ENCODE data around the gene DLGAP1.

DLGAP1 gene

GRCh38 chr18:3649633-3650426 is 805.3 kb downstream of the DLGAP1 start:
- no peak for DNase-seq

GRCh38 chr18:3649135-3649632 is 805.9 kb downstream of the DLGAP1 start:
- no peak for DNase-seq

GRCh38 chr18:3648641-3649040 is 806.5 kb downstream of the DLGAP1 start:
- DNase-seq: no peak

GRCh38 chr18:3648200-3648599 is 806.9 kb downstream of the DLGAP1 start:
- DNase-seq: no peak

- no peak for DNase-seq
Observed at GRCh38 chr18:3647636-3648035, 807.5 kb downstream of the DLGAP1 start.

- no peak for DNase-seq
Observed at GRCh38 chr18:3645384-3646156, 809.5 kb downstream of the DLGAP1 start.

GRCh38 chr18:3634250-3634939 is 820.7 kb downstream of the DLGAP1 start:
- no peak for DNase-seq

- DNase-seq: no peak
Observed at GRCh38 chr18:3631887-3632286, 823.2 kb downstream of the DLGAP1 start.

GRCh38 chr18:3626929-3627458 is 828.1 kb downstream of the DLGAP1 start:
- no peak for DNase-seq

GRCh38 chr18:3625742-3626091 is 829.4 kb downstream of the DLGAP1 start:
- DNase-seq: no peak

GRCh38 chr18:3624935-3625741 is 830.0 kb downstream of the DLGAP1 start:
- DNase-seq: peak in 3 of 58 donors; percentile 10 to 14 (median 13)

- no peak for DNase-seq
Observed at GRCh38 chr18:3624546-3624934, 830.6 kb downstream of the DLGAP1 start.

- DNase-seq: peak in 27 of 58 donors; percentile 10 to 70 (median 31)
Observed at GRCh38 chr18:3623769-3624545, 831.1 kb downstream of the DLGAP1 start.

GRCh38 chr18:3620146-3621119 is 834.7 kb downstream of the DLGAP1 start:
- DNase-seq: no peak

GRCh38 chr18:3619746-3620145 is 835.4 kb downstream of the DLGAP1 start:
- DNase-seq: no peak

- no peak for DNase-seq
Observed at GRCh38 chr18:3619222-3619621, 835.9 kb downstream of the DLGAP1 start.

- DNase-seq: no peak
Observed at GRCh38 chr18:3616744-3617143, 838.4 kb downstream of the DLGAP1 start.

- no peak for DNase-seq
Observed at GRCh38 chr18:3616142-3616541, 839.0 kb downstream of the DLGAP1 start.

All from anterior cingulate cortex (tissue), 58 donors.